ENCODE measurements around the gene PTRH1.

DNA sequence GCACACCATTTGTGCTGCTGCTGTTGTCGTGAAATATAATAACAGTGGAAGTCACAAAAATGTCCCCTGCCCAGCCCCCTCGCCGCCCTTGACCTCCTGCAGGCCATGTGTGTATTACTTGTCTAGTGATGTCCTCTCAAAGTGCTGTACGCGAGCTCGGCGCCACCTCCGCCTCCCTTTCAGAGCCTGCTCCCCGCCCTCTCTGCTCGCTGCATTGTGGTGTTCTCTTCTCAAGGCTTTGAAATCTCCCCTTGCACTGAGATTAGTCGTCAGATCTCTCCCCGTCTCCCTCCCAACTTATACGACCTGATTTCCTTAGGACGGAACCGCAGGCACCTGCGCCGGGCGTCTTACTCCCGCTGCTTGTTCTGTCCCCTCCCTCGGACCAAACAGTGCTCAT lies 23.4 kb downstream of the PTRH1 start:
- TF ChIP-seq POLR2A (IDR thresholded peaks at IDR 0.05; ENCODE audit: low read length) (no peak), GATA1 (IDR thresholded peaks at IDR 0.05; ENCODE audit: low read depth, low read length) (no peak)
